Gastrocnemius medialis (tissue), 4 donors: ENCODE measurements around the gene MAP3K15.

ENCODE experiments used
- CTCF ChIP-seq, 5 experiments: fragments of 450-650 bp in 3 of 5; fragments of 200-600 bp in 2 of 5; sonication (generic) in 2 of 5; IDR thresholded peaks in 4 of 5; conservative IDR thresholded peaks in 1 of 5; 1 replicate in 4 of 5; 2 replicates in 1 of 5; pipeline ENCODE4 v1.5.1; 2016 to 2019; ENCODE audit warnings: antibody characterized with exemption in 5 of 5, mild to moderate bottlenecking in 3 of 5, moderate library complexity in 3 of 5
- POLR2A ChIP-seq, 2 donors: fragments of 450-650 bp; IDR thresholded peaks; one replicate each; pipeline ENCODE4 v1.6.1; 2017; ENCODE audit warnings: antibody characterized with exemption in 2 of 2, mild to moderate bottlenecking in 2 of 2, moderate library complexity in 2 of 2

- TF ChIP-seq CTCF (IDR thresholded peaks at IDR 0.05 in 4 of 5, conservative IDR thresholded peaks at IDR 0.05 in 1 of 5) (no peak), POLR2A (IDR thresholded peaks at IDR 0.05) (no peak)
These were observed 128.6 kb downstream of the MAP3K15 start for GRCh38 chrX:19386679-19387078.
